Endothelial cell of umbilical vein (primary cell): ENCODE data around the gene FRS3. TPM values are rescaled to one million over a fixed set of nuclear protein-coding genes. Genes with fewer than 3 reads are reported as not detected.

Source experiments
- BruUV-seq: library from RNA; stranded (reverse); fragments of 400-500 nt; replicated peaks from 2 replicates; lab custom pipeline; 2021; lab: Mats Ljungman, UMichigan
- CTCF ChIA-PET: fragments of 300-600, 350-600 bp; sonication (Branson Sonifier 250); formaldehyde crosslinking; loops from one replicate; lab custom pipeline; 2021; ENCODE audit warnings: antibody characterized with exemption, inconsistent platforms; lab: Charles Lee
- POLR2A ChIA-PET: fragments of 300-600, 350-600 bp; sonication (Branson Sonifier 250); formaldehyde crosslinking; loops from one replicate; lab custom pipeline; 2021; ENCODE audit warnings: antibody characterized with exemption, inconsistent platforms; lab: Charles Lee
- DNase-seq: peaks from one replicate; pipeline ENCODE4 v3.0.0-alpha.2; 2011; ENCODE audit warnings: low read depth, low spot score
- FAIRE-seq: peaks from 2 replicates; lab custom pipeline; 2011; peaks lifted over from hg19 to GRCh38; lab: Jason Lieb, UNC
- H2AFZ ChIP-seq: 2 replicates; pipeline ENCODE4 v1.6.0; 2012; ENCODE audit warnings: low read depth, low read length, control low read depth, inconsistent platforms
- H3K27ac ChIP-seq: 2 replicates; pipeline ENCODE4 v1.5.1; 2011; ENCODE audit warnings: low read depth, mild to moderate bottlenecking, control low read depth, low read length, moderate library complexity; ENCODE audit not compliant: insufficient read depth
- H3K27me3 ChIP-seq, 2 experiments: 2 replicates each; pipeline versions ENCODE4 v1.6.0 to v1.6.1; 2011; ENCODE audit warnings: low read length in 2 of 2, mixed read lengths in 1 of 2; ENCODE audit not compliant: control insufficient read depth in 2 of 2, insufficient read depth in 2 of 2
- H3K36me3 ChIP-seq, 2 experiments: 2 replicates in 1 of 2; 3 replicates in 1 of 2; pipeline ENCODE4 v1.5.1; 2011; ENCODE audit warnings: low read length in 2 of 2, mild to moderate bottlenecking in 1 of 2, moderate library complexity in 1 of 2; ENCODE audit not compliant: control insufficient read depth in 2 of 2, insufficient read depth in 2 of 2; ENCODE audit errors: extremely low read depth in 1 of 2
- H3K4me1 ChIP-seq: 3 replicates; pipeline ENCODE4 v1.5.1; 2011; ENCODE audit warnings: mild to moderate bottlenecking, low read length; ENCODE audit not compliant: control insufficient read depth, insufficient read depth; ENCODE audit errors: extremely low read depth
- H3K4me2 ChIP-seq: 2 replicates; pipeline ENCODE4 v1.6.1; 2011; ENCODE audit warnings: low read length, control low read depth, mixed read lengths; ENCODE audit not compliant: insufficient read depth
- H3K4me3 ChIP-seq, 3 experiments: fragments of 200-600 bp in 1 of 3; sonication (generic), shearing (Covaris generic) in 1 of 3; replicated peaks in 1 of 3; 2 replicates each; pipeline ENCODE4 v1.5.1; 2011 to 2016; ENCODE audit warnings: control low read depth in 3 of 3, low read length in 3 of 3, mild to moderate bottlenecking in 2 of 3, inconsistent platforms in 1 of 3, low read depth in 1 of 3, moderate library complexity in 1 of 3; ENCODE audit not compliant: insufficient read depth in 1 of 3
- H3K79me2 ChIP-seq: 2 replicates; pipeline ENCODE4 v1.6.0; 2012; ENCODE audit warnings: low read length, inconsistent platforms; ENCODE audit not compliant: control insufficient read depth, insufficient read depth
- H3K9ac ChIP-seq: replicated peaks from 2 replicates; pipeline ENCODE3; 2011; ENCODE audit warnings: low read length, control low read depth; ENCODE audit not compliant: insufficient read depth; ENCODE audit errors: extremely low read depth
- H3K9me1 ChIP-seq: replicated peaks from 3 replicates; pipeline ENCODE4 v1.6.0; 2011; ENCODE audit warnings: mild to moderate bottlenecking, low read length; ENCODE audit not compliant: control insufficient read depth, insufficient read depth; ENCODE audit errors: extremely low read depth
- H3K9me3 ChIP-seq: replicated peaks from 2 replicates; pipeline ENCODE4 v1.5.1; 2012; ENCODE audit warnings: low read length, inconsistent platforms; ENCODE audit not compliant: control insufficient read depth, insufficient read depth
- H4K20me1 ChIP-seq: replicated peaks from 2 replicates; pipeline ENCODE3; 2011; ENCODE audit warnings: mild to moderate bottlenecking, low read length; ENCODE audit not compliant: control insufficient read depth, insufficient read depth; ENCODE audit errors: extremely low read depth
- EZH2 ChIP-seq: IDR thresholded peaks from 2 replicates; pipeline ENCODE4 v1.6.1; 2012; ENCODE audit warnings: borderline replicate concordance, low read depth, mild to moderate bottlenecking, moderate library complexity, low read length, inconsistent platforms; ENCODE audit not compliant: severe bottlenecking
- FOS ChIP-seq: IDR thresholded peaks from 2 replicates; pipeline ENCODE4 v1.6.1; 2011; ENCODE audit warnings: mild to moderate bottlenecking, low read length, moderate library complexity, borderline replicate concordance; ENCODE audit not compliant: insufficient read depth
- GATA2 ChIP-seq: IDR thresholded peaks from 2 replicates; pipeline ENCODE4 v1.7.0; 2011; ENCODE audit warnings: low read depth, mild to moderate bottlenecking, moderate library complexity, mixed read lengths, low read length; ENCODE audit not compliant: insufficient read length, insufficient read depth
- JUN ChIP-seq: IDR thresholded peaks from 2 replicates; pipeline ENCODE4 v1.6.1; 2011; ENCODE audit warnings: borderline replicate concordance, low read depth; ENCODE audit not compliant: insufficient read length, insufficient read depth
- MYC ChIP-seq: IDR thresholded peaks from one replicate; pipeline ENCODE4 v1.6.1; 2011; ENCODE audit warnings: mild to moderate bottlenecking, low read depth, low read length
- POLR2A ChIP-seq: IDR thresholded peaks from 2 replicates; pipeline ENCODE4 v1.6.1; 2012; ENCODE audit warnings: low read depth, mild to moderate bottlenecking, control low read depth, low read length
- POLR2AphosphoS5 ChIP-seq: IDR thresholded peaks from 2 replicates; pipeline ENCODE4 v1.6.1; 2012; ENCODE audit warnings: low read depth, mild to moderate bottlenecking, control low read depth, low read length, moderate library complexity; ENCODE audit not compliant: insufficient read depth
- dilution Hi-C: fragments of 300-500 bp; cut with MboI; formaldehyde crosslinking; loops from one replicate; pipeline ENCODE4 v1.15.0; 2019; ENCODE audit warnings: low sequenced_read_pairs; ENCODE audit not compliant: extremely low pct_ligation_motif_present
- intact Hi-C: fragments of 100-400 bp; cut with micrococcal nuclease; formaldehyde crosslinking; loops from one replicate; pipeline ENCODE4 v1.10.0; 2022
- polyA plus RNA-seq, 4 experiments: library from polyadenylated mRNA; depleted of rRNA in 3 of 4; stranded (reverse) in 3 of 4; unstranded in 1 of 4; fragments of >200 nt; gene quantifications; 2 replicates each; pipeline versions ENCODE4 v1.2.1 to v1.2.3, GENCODE V29; 2011 to 2012; ENCODE audit warnings: missing spikeins in 1 of 4
- total RNA-seq: library from RNA; stranded (reverse); gene quantifications from 2 replicates; pipeline ENCODE4 v1.2.3, GENCODE V29; 2021
- TF ChIP-seq, protein P1 (sequence below), 2 donors: IDR thresholded peaks; 1 replicate in 1 of 2; 2 replicates in 1 of 2; pipeline ENCODE4 v1.5.1; 2011; ENCODE audit warnings: low read length in 2 of 2, mild to moderate bottlenecking in 2 of 2, moderate library complexity in 2 of 2, control low read depth in 1 of 2, inconsistent platforms in 1 of 2, low read depth in 1 of 2; ENCODE audit not compliant: insufficient read depth in 1 of 2; ENCODE audit errors: extremely low read depth in 1 of 2
- TF ChIP-seq, protein P2 (sequence below): IDR thresholded peaks from 2 replicates; pipeline ENCODE4 v1.6.1; 2011; ENCODE audit not compliant: insufficient read depth, insufficient read length

FRS3 gene
- total and polyA plus RNA-seq, 2 donors (not counting 3 experiments of a cell fraction or from before 2014, with no cell fraction given) = 5.2 to 5.3 TPM

DNA sequence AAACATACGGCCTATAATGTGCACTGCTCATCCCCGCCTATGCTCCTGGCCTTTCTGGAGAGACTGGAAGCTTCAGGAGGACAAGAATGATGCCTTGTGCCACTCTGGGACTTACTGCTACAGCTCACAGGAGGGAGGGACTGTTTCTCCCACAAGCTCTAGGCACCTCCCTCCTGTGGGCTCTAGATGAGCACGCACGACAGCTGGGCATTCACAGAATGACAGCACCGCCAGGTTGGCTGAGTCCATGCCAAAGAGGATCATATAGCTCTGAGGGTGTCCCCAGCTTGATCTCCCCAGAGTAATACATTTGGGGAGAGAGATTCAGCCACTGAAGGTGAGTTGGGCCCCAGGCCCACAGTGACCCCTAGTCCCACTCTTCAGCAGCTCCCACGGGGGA lies 22.4 kb downstream of the FRS3 start:
- DNase-seq (no peak), FAIRE-seq (no peak)
- Histone ChIP-seq H3K79me2 (no peaks in the 10 kb centered on the region), H3K27me3 (peaks cover 3 to 7% of the 10 kb centered on the region in 2 experiments), H3K4me1 (no peaks in the 10 kb centered on the region), H3K4me3 (no peak overlapping the region), H2AFZ (no peak overlapping the region), H3K36me3 (no peaks in the 10 kb centered on the region), H3K27ac (no peak overlapping the region), H3K9me1 (no peaks in the 10 kb centered on the region), H3K4me2 (no peak overlapping the region), H3K9ac (no peak overlapping the region), H4K20me1 (no peaks in the 10 kb centered on the region), H3K9me3 (no peaks in the 10 kb centered on the region)
- dilution Hi-C loops = no loop called here
- no peak for TF ChIP-seq FOS
- no peak for TF ChIP-seq POLR2A
- no peak for TF ChIP-seq POLR2AphosphoS5
- no peak for TF ChIP-seq EZH2
- TF ChIP-seq, protein P1, sequence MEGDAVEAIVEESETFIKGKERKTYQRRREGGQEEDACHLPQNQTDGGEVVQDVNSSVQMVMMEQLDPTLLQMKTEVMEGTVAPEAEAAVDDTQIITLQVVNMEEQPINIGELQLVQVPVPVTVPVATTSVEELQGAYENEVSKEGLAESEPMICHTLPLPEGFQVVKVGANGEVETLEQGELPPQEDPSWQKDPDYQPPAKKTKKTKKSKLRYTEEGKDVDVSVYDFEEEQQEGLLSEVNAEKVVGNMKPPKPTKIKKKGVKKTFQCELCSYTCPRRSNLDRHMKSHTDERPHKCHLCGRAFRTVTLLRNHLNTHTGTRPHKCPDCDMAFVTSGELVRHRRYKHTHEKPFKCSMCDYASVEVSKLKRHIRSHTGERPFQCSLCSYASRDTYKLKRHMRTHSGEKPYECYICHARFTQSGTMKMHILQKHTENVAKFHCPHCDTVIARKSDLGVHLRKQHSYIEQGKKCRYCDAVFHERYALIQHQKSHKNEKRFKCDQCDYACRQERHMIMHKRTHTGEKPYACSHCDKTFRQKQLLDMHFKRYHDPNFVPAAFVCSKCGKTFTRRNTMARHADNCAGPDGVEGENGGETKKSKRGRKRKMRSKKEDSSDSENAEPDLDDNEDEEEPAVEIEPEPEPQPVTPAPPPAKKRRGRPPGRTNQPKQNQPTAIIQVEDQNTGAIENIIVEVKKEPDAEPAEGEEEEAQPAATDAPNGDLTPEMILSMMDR (IDR thresholded peaks at IDR 0.05; ENCODE audit: extremely low read depth in 1 of 2, insufficient read depth in 1 of 2, low read depth in 1 of 2, low read length in 2 of 2) = no peak
- TF ChIP-seq JUN = no peak
- TF ChIP-seq, protein P2, sequence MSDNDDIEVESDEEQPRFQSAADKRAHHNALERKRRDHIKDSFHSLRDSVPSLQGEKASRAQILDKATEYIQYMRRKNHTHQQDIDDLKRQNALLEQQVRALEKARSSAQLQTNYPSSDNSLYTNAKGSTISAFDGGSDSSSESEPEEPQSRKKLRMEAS = no peak
- TF ChIP-seq MYC = no peak
- TF ChIP-seq GATA2 = no peak
- no TSS peak for BruUV-seq
- CTCF ChIA-PET = no interaction called here
- POLR2A ChIA-PET = no interaction called here
- intact Hi-C loops = no loop called here
